Stimulated activated CD8-positive, alpha-beta memory T cell treated with anti-CD3 and anti-CD28 coated beads, Interleukin-12 subunit alpha, Interleukin-12 subunit beta, amount 100 ng/mL, for 24 hours (primary cell): Measurements from ENCODE around the gene OR2M2.

Experiments
- DNase-seq: peaks from one replicate; pipeline ENCODE4 v3.0.0-alpha.2; 2020; ENCODE audit errors: extremely low read depth

Gene OR2M2

GRCh38 chr1:248174521-248174920 lies at the start of gene OR2M2:
Gene OR2M2, plus strand, starts transcription at chr1:248174821. Its CDS starts 5,165 bp downstream, at chr1:248179986.
- DNase-seq: no peak

- DNase-seq: no peak
Observed at GRCh38 chr1:248127653-248128052, 47.0 kb upstream of the OR2M2 start.

- no peak for DNase-seq
Observed at GRCh38 chr1:248136811-248137210, 37.8 kb upstream of the OR2M2 start.

GRCh38 chr1:248140846-248141245 lies 33.8 kb upstream of the OR2M2 start:
- no peak for DNase-seq

GRCh38 chr1:248143311-248143710 lies 31.3 kb upstream of the OR2M2 start:
- DNase-seq: no peak

- DNase-seq: no peak
Observed at GRCh38 chr1:248144513-248145198, 30.0 kb upstream of the OR2M2 start, which contains the start of gene OR2M5. Gene OR2M5, plus strand, starts transcription at chr1:248145148. Its CDS starts 0 bp downstream, at chr1:248145148.

GRCh38 chr1:248152056-248152827 lies 22.4 kb upstream of the OR2M2 start:
- DNase-seq: no peak

GRCh38 chr1:248155927-248156326 lies 18.7 kb upstream of the OR2M2 start:
- DNase-seq: no peak

- DNase-seq: no peak
Observed at GRCh38 chr1:248158758-248159157, 15.9 kb upstream of the OR2M2 start.

- DNase-seq: no peak
Observed at GRCh38 chr1:248164031-248164430, 10.6 kb upstream of the OR2M2 start.

- no peak for DNase-seq
Observed at GRCh38 chr1:248165186-248165585, 9.4 kb upstream of the OR2M2 start.

GRCh38 chr1:248183996-248184395 lies 9.4 kb downstream of the OR2M2 start:
- DNase-seq: no peak

- no peak for DNase-seq
Observed at GRCh38 chr1:248187363-248187762, 12.7 kb downstream of the OR2M2 start.

GRCh38 chr1:248189026-248189425 lies 14.4 kb downstream of the OR2M2 start:
- DNase-seq: no peak

- DNase-seq: no peak
Observed at GRCh38 chr1:248194117-248194516, 19.5 kb downstream of the OR2M2 start.

- DNase-seq: no peak
Observed at GRCh38 chr1:248196965-248197364, 22.3 kb downstream of the OR2M2 start, which contains the start of gene OR2M3. Gene OR2M3, plus strand, starts transcription at chr1:248197265. Its CDS starts 5,803 bp downstream, at chr1:248203068.

GRCh38 chr1:248215880-248216279 lies 41.3 kb downstream of the OR2M2 start:
- DNase-seq: no peak

GRCh38 chr1:248225537-248225936 lies 50.9 kb downstream of the OR2M2 start:
- DNase-seq: no peak

GRCh38 chr1:248229360-248229908 lies 54.8 kb downstream of the OR2M2 start:
- DNase-seq: no peak
